Neutrophil (primary cell): ENCODE measurements around the gene NAT14.

Source experiments
- H3K27ac ChIP-seq: fragments of 200-600 bp; sonication (generic); 2 replicates; pipeline ENCODE4 v1.5.1; 2016; ENCODE audit warnings: mild to moderate bottlenecking, moderate library complexity
- H3K27me3 ChIP-seq: fragments of 200-600 bp; sonication (generic); 2 replicates; pipeline ENCODE4 v1.6.0; 2016; ENCODE audit warnings: mild to moderate bottlenecking
- H3K36me3 ChIP-seq: fragments of 200-600 bp; sonication (generic); 2 replicates; pipeline ENCODE4 v1.5.1; 2017
- H3K4me1 ChIP-seq, 2 experiments: fragments of 200-600 bp in 1 of 2; sonication (generic) in 1 of 2; 1 replicate in 1 of 2; 2 replicates in 1 of 2; pipeline versions ENCODE4 v1.5.1 to v1.6.1; 2013 to 2016; ENCODE audit warnings: low read depth in 1 of 2, low read length in 1 of 2, mild to moderate bottlenecking in 1 of 2, moderate library complexity in 1 of 2; ENCODE audit not compliant: control insufficient read depth in 1 of 2, insufficient read depth in 1 of 2
- H3K4me3 ChIP-seq, 2 experiments: fragments of 200-600 bp in 1 of 2; sonication (generic) in 1 of 2; 1 replicate in 1 of 2; 2 replicates in 1 of 2; pipeline ENCODE4 v1.5.1; 2013 to 2016; ENCODE audit warnings: low read depth in 1 of 2, low read length in 1 of 2, mild to moderate bottlenecking in 1 of 2, moderate library complexity in 1 of 2
- H3K9me3 ChIP-seq: fragments of 200-600 bp; sonication (generic); 2 replicates; pipeline ENCODE4 v1.5.1; 2016
- TF ChIP-seq, protein P1 (sequence below): fragments of 200-600 bp; sonication (generic); IDR thresholded peaks from 2 replicates; pipeline ENCODE4 v1.5.1; 2016; ENCODE audit warnings: antibody characterized with exemption

The NAT14 gene

DNA sequence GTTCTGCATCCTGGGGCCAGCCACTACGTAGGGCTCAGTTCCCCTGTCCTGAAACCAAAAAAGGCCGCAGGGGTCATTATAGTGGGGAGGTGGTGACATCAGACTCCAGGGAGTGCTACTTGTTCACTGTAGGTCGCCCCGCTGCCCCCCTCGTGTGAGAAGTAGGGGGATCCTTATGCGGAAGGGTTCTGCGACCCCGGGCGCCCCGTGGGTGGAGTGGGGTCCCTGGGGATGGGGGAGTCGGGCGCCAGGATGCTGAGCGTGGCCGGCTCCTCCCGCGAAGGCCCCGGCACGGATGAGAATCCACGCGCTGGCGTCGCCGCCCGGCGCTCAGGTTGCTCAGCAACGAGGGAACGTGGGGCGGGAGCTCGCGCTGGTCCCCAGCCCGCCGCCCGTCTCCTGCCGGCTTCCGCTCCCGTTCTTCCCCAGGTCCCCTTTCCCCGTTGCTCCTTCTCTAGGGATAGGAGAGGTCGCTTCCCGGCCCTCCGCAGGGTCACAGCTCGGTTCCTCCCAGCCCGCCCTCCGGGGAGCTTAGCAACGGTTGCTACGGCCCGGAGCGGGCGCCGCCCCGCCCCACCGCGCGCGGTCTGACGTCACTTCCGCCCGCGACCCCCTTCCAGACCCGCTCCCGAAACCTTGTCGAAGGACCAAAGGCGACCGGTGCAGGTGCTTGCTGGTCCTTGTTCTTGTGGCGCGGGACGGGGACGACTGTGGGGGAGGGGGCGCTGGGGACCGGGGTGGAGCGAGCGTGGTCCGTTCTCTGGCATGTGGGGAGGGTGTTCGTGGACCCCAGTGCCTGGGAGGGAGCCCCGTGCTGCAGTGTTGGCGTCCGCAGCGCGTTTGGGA lies at the start of gene NAT14:
NAT14 (plus strand) TSS at position 596 of the 846 bp plus-strand sequence. CDS start 521 bp downstream, outside the sequence.
- H3K27me3 ChIP-seq: peaks cover 62% of the 10 kb centered on the region
- no peaks in the 10 kb centered on the region for H3K9me3 ChIP-seq
- TF ChIP-seq, protein P1, sequence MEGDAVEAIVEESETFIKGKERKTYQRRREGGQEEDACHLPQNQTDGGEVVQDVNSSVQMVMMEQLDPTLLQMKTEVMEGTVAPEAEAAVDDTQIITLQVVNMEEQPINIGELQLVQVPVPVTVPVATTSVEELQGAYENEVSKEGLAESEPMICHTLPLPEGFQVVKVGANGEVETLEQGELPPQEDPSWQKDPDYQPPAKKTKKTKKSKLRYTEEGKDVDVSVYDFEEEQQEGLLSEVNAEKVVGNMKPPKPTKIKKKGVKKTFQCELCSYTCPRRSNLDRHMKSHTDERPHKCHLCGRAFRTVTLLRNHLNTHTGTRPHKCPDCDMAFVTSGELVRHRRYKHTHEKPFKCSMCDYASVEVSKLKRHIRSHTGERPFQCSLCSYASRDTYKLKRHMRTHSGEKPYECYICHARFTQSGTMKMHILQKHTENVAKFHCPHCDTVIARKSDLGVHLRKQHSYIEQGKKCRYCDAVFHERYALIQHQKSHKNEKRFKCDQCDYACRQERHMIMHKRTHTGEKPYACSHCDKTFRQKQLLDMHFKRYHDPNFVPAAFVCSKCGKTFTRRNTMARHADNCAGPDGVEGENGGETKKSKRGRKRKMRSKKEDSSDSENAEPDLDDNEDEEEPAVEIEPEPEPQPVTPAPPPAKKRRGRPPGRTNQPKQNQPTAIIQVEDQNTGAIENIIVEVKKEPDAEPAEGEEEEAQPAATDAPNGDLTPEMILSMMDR: no peak
- H3K36me3 ChIP-seq: peaks cover 34% of the 10 kb centered on the region
- H3K4me1 ChIP-seq: peaks cover 7 to 8% of the 10 kb centered on the region in 2 experiments
- H3K27ac ChIP-seq: no peak within 1 kb of the TSS
- H3K4me3 ChIP-seq: no peak within 1 kb of the TSS

DNA sequence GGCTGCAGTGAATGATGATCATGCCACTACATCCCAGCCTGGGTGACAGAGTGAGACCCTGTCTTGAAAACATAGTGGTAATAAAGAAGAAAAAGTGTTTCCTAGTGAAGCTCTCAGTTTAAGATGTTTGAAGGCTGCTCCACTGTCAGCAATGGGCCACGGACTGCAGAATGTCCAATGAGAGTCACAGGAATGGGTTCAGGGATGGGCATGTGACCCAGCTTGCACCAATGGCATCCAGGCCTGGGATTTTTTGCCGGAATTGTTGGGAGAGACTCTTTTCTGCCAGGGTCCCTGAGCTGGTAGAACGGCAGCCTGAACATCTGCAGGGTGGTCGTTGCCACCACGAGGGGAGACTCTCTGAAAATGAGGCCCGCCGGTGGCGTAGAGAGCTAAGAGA lies 48.1 kb upstream of the NAT14 start:
- TF ChIP-seq, protein P1: no peak
- no peaks in the 10 kb centered on the region for H3K4me1 ChIP-seq
- H3K9me3 ChIP-seq: no peaks in the 10 kb centered on the region
- H3K36me3 ChIP-seq: no peaks in the 10 kb centered on the region
- H3K27me3 ChIP-seq: peaks cover 98% of the 10 kb centered on the region
- H3K27ac ChIP-seq: no peak overlapping the region
- no peak overlapping the region for H3K4me3 ChIP-seq

DNA sequence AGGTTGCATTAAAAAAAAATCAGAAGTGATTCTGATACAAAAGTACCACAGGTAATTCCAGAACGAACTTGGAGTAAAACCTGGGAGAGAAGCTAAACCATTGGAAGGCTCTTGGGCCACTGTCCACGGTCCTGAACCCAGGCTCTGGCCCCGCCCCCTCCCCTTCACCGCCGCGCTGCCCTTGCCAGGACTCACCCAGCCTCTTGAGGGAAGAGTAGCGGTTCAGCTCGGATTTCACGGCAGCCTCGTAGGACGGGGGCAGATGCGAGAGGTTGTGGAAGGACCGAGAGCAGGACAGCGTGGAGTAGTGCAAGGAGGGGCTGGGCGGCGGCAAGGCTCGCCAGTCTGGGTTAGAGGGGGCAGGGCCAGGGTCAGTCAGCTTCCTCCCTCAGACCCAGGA lies 47.6 kb upstream of the NAT14 start:
- no peak overlapping the region for H3K27ac ChIP-seq
- H3K27me3 ChIP-seq: peaks cover 98% of the 10 kb centered on the region
- H3K36me3 ChIP-seq: no peaks in the 10 kb centered on the region
- H3K4me1 ChIP-seq: no peaks in the 10 kb centered on the region
- no peak overlapping the region for H3K4me3 ChIP-seq
- TF ChIP-seq, protein P1: no peak
- H3K9me3 ChIP-seq: no peaks in the 10 kb centered on the region

DNA sequence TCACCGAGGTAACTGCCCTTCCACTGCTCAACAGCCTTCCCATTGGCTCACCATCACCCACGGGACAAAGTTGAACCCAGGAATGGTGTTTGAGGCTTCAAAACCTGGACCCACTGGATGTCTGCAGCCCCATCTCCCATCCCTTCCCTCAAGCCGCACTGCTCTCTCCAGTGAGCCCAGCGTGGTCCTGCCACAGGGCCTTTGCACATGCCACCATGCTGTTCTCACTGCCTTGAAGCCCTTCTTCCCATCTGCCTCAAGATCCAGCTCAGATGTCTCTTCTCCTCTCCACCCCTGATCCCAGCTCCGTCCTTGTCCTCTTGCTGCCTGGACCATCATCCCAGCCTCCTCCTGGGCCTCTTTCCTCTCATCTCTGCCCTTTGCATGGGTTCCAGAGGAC lies 45.9 kb upstream of the NAT14 start:
- Histone ChIP-seq H3K9me3 (no peaks in the 10 kb centered on the region), H3K36me3 (no peaks in the 10 kb centered on the region), H3K4me1 (no peaks in the 10 kb centered on the region), H3K27ac (no peak overlapping the region), H3K27me3 (peaks cover 98% of the 10 kb centered on the region), H3K4me3 (no peak overlapping the region)
- TF ChIP-seq, protein P1: no peak

- Histone ChIP-seq H3K36me3 (no peaks in the 10 kb centered on the region), H3K4me1 (no peaks in the 10 kb centered on the region), H3K27ac (no peak overlapping the region), H3K9me3 (no peaks in the 10 kb centered on the region), H3K4me3 (no peak overlapping the region), H3K27me3 (peaks cover 100% of the 10 kb centered on the region)
- TF ChIP-seq, protein P1: no peak
These were observed 44.4 kb upstream of the NAT14 start for GRCh38 chr19:55440411-55441105.
